ENCODE data around the gene B3GNT8. TPM values are rescaled to one million over a fixed set of nuclear protein-coding genes. Genes with fewer than 3 reads are reported as not detected.

Gene B3GNT8
- total and polyA plus RNA-seq, 9 of the 15 experiments (the other 6 are each of a cell fraction or from before 2014, with no cell fraction given) = 0.11 to 2.9 (median 0.65) TPM; not detected in 2

GRCh38 chr19:41449079-41449864 is 22.1 kb upstream of the B3GNT8 start (continued):
- TF ChIP-seq, protein P1, sequence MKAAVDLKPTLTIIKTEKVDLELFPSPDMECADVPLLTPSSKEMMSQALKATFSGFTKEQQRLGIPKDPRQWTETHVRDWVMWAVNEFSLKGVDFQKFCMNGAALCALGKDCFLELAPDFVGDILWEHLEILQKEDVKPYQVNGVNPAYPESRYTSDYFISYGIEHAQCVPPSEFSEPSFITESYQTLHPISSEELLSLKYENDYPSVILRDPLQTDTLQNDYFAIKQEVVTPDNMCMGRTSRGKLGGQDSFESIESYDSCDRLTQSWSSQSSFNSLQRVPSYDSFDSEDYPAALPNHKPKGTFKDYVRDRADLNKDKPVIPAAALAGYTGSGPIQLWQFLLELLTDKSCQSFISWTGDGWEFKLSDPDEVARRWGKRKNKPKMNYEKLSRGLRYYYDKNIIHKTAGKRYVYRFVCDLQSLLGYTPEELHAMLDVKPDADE (conservative IDR thresholded peaks at IDR 0.05; ENCODE audit: control insufficient read depth, low read depth, low read length) = no peak
- TF ChIP-seq NFYB (IDR thresholded peaks at IDR 0.05; ENCODE audit: extremely low read depth, insufficient read length) (no peak), ZNF586 (CRISPR knock-in tag; conservative IDR thresholded peaks at IDR 0.05) (no peak), SOX6 (IDR thresholded peaks at IDR 0.05) (no peak), PYGO2 (tag; IDR thresholded peaks at IDR 0.05) (no peak), MEF2A (IDR thresholded peaks at IDR 0.05; ENCODE audit: control insufficient read depth, low read depth, low read length) (no peak), DMBX1 (CRISPR knock-in tag; IDR thresholded peaks at IDR 0.05; ENCODE audit: borderline replicate concordance) (no peak), RB1 (IDR thresholded peaks at IDR 0.05; ENCODE audit: low read depth) (peak; percentile 67; the same call in 1 of the 2 replicates), GTF2E2 (tag; IDR thresholded peaks at IDR 0.05) (no peak), U2AF2 (optimal IDR thresholded peaks at IDR 0.05; ENCODE audit: low read depth, low read length) (no peak), POU5F1 (IDR thresholded peaks at IDR 0.05; ENCODE audit: borderline replicate concordance, low read depth, low read length, partially characterized antibody) (no peak), COPS2 (conservative IDR thresholded peaks at IDR 0.05) (no peak), FOSL1 (tag; conservative IDR thresholded peaks at IDR 0.05) (no peak), CHCHD3 (CRISPR knock-in tag; IDR thresholded peaks at IDR 0.05) (no peak), ZFP36 (IDR thresholded peaks at IDR 0.05; ENCODE audit: low read depth, low read length, partially characterized antibody) (peak; percentile 19), HDAC2 (IDR thresholded peaks at IDR 0.05) (no peak), KLF16 (IDR thresholded peaks at IDR 0.05) (no peak), CBX2 (IDR thresholded peaks at IDR 0.05; ENCODE audit: insufficient read depth, low read length, poor library complexity, severe bottlenecking) (no peak)
- TF ChIP-seq, protein P2, sequence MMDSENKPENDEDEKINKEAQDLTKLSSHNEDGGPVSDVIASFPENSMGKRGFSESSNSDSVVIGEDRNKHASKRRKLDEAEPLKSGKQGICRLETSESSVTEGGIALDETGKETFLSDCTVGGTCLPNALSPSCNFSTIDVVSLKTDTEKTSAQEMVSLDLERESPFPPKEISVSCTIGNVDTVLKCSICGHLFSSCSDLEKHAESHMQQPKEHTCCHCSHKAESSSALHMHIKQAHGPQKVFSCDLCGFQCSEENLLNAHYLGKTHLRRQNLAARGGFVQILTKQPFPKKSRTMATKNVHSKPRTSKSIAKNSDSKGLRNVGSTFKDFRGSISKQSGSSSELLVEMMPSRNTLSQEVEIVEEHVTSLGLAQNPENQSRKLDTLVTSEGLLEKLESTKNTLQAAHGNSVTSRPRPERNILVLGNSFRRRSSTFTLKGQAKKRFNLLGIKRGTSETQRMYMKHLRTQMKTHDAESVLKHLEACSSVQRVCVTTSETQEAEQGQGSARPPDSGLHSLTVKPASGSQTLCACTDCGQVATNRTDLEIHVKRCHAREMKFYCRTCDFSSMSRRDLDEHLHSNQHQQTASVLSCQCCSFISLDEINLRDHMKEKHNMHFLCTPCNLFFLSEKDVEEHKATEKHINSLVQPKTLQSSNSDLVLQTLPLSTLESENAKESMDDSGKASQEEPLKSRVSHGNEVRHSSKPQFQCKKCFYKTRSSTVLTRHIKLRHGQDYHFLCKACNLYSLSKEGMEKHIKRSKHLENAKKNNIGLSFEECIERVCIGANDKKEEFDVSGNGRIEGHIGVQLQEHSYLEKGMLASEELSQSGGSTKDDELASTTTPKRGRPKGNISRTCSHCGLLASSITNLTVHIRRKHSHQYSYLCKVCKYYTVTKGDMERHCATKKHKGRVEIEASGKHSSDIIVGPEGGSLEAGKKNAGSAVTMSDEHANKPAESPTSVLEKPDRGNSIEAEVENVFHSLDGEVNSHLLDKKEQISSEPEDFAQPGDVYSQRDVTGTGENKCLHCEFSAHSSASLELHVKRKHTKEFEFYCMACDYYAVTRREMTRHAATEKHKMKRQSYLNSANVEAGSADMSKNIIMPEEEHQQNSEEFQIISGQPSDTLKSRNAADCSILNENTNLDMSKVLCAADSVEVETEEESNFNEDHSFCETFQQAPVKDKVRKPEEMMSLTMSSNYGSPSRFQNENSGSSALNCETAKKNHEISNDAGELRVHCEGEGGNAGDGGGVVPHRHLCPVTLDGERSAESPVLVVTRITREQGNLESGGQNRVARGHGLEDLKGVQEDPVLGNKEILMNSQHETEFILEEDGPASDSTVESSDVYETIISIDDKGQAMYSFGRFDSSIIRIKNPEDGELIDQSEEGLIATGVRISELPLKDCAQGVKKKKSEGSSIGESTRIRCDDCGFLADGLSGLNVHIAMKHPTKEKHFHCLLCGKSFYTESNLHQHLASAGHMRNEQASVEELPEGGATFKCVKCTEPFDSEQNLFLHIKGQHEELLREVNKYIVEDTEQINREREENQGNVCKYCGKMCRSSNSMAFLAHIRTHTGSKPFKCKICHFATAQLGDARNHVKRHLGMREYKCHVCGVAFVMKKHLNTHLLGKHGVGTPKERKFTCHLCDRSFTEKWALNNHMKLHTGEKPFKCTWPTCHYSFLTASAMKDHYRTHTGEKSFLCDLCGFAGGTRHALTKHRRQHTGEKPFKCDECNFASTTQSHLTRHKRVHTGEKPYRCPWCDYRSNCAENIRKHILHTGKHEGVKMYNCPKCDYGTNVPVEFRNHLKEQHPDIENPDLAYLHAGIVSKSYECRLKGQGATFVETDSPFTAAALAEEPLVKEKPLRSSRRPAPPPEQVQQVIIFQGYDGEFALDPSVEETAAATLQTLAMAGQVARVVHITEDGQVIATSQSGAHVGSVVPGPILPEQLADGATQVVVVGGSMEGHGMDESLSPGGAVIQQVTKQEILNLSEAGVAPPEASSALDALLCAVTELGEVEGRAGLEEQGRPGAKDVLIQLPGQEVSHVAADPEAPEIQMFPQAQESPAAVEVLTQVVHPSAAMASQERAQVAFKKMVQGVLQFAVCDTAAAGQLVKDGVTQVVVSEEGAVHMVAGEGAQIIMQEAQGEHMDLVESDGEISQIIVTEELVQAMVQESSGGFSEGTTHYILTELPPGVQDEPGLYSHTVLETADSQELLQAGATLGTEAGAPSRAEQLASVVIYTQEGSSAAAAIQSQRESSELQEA (IDR thresholded peaks at IDR 0.05; ENCODE audit: low read depth) = no peak

Data from K562 (cell line).